ENCODE measurements around the gene P2RY2.

- TF ChIP-seq CTCF (conservative IDR thresholded peaks at IDR 0.05; ENCODE audit: low read depth in 2 of 2) = no peak
- no peak for TF ChIP-seq JUNB (IDR thresholded peaks at IDR 0.05; ENCODE audit: unreplicated experiment)
Measured at GRCh38 chr11:73249853-73250783, 32.0 kb downstream of the P2RY2 start.

All from GM23338 (cell line).